GM12878 (cell line): ENCODE results near the gene TYROBP. TPM values are rescaled to one million over a fixed set of nuclear protein-coding genes. Genes with fewer than 3 reads are reported as not detected.

Experiments used
- ATAC-seq: fragments of 200-7000 bp; cut with Tn5 transposase; 3 replicates; pipeline ENCODE4 v1.9.1; 2020; ENCODE audit warnings: mild to moderate bottlenecking, moderate library complexity
- BruUV-seq: library from RNA; stranded (reverse); fragments of 400-500 nt; replicated peaks from 2 replicates; lab custom pipeline; 2021; lab: Mats Ljungman, UMichigan
- CTCF ChIA-PET: fragments of 300-600 bp; sonication (Branson Sonifier 250); formaldehyde crosslinking; extraction: SDS; loops from one replicate; lab custom pipeline; 2021; ENCODE audit warnings: inconsistent platforms; lab: Yijun Ruan, JAX
- POLR2A ChIA-PET: fragments of 350-600 bp; formaldehyde crosslinking; extraction: SDS; loops from one replicate; lab custom pipeline; 2021; ENCODE audit warnings: inconsistent platforms; lab: Charles Lee
- RAD21 ChIA-PET: fragments of 300-600 bp; sonication (Branson Sonifier 250); formaldehyde crosslinking; loops from one replicate; lab custom pipeline; 2023; ENCODE audit warnings: antibody characterized with exemption; ENCODE audit not compliant: unreplicated experiment; lab: Charles Lee
- SMC1A ChIA-PET: fragments of 300-600 bp; sonication (Branson Sonifier 250); formaldehyde crosslinking; loops from one replicate; lab custom pipeline; 2023; ENCODE audit not compliant: unreplicated experiment, uncharacterized antibody; lab: Charles Lee
- DNase-seq: peaks from one replicate; pipeline ENCODE4 v3.0.0-alpha.2; 2011; ENCODE audit warnings: low read depth, low spot score
- FAIRE-seq: peaks from 3 replicates; lab custom pipeline; 2011; peaks lifted over from hg19 to GRCh38; lab: Jason Lieb, UNC
- H2AFZ ChIP-seq: 2 replicates; pipeline ENCODE4 v1.6.0; 2011; ENCODE audit warnings: low read depth, low read length, control low read depth; ENCODE audit not compliant: control insufficient read depth
- H3K27ac ChIP-seq: 2 replicates; pipeline ENCODE4 v1.5.1; 2011; ENCODE audit warnings: control low read depth; ENCODE audit not compliant: control insufficient read depth, insufficient read depth
- H3K27me3 ChIP-seq, 2 experiments: replicated peaks in 1 of 2; 2 replicates each; pipeline versions ENCODE4 v1.6.0 to v1.6.1; 2011; ENCODE audit warnings: low read length in 1 of 2; ENCODE audit not compliant: control insufficient read depth in 2 of 2, insufficient read depth in 2 of 2
- H3K36me3 ChIP-seq, 2 experiments: 2 replicates each; pipeline ENCODE4 v1.5.1; 2011; ENCODE audit warnings: low read length in 1 of 2; ENCODE audit not compliant: control insufficient read depth in 2 of 2, insufficient read depth in 2 of 2
- H3K4me1 ChIP-seq: 2 replicates; pipeline ENCODE4 v1.6.1; 2011; ENCODE audit warnings: mild to moderate bottlenecking, low read length, moderate library complexity, mixed read lengths; ENCODE audit not compliant: control insufficient read depth, insufficient read depth
- H3K4me2 ChIP-seq: 2 replicates; pipeline ENCODE4 v1.6.0; 2011; ENCODE audit warnings: control low read depth; ENCODE audit not compliant: control insufficient read depth, insufficient read depth
- H3K4me3 ChIP-seq: fragments of 200-600 bp; sonication (generic); 2 replicates; pipeline ENCODE4 v1.5.1; 2016
- H3K79me2 ChIP-seq: 2 replicates; pipeline ENCODE4 v1.6.0; 2011; ENCODE audit warnings: low read length; ENCODE audit not compliant: control insufficient read depth, insufficient read depth
- H3K9ac ChIP-seq: 2 replicates; pipeline ENCODE4 v1.8.0; 2011; ENCODE audit warnings: low read length, control low read depth, mixed read lengths; ENCODE audit not compliant: control insufficient read depth, insufficient read depth
- H3K9me3 ChIP-seq: replicated peaks from 3 replicates; pipeline ENCODE4 v1.5.1; 2011; ENCODE audit warnings: mild to moderate bottlenecking, low read length; ENCODE audit not compliant: control insufficient read depth, insufficient read depth
- H4K20me1 ChIP-seq: 2 replicates; pipeline ENCODE4 v1.6.0; 2011; ENCODE audit not compliant: control insufficient read depth, insufficient read depth
- BACH1 ChIP-seq: fragments of 450-650 bp; IDR thresholded peaks from 2 replicates; pipeline ENCODE4 v1.6.1; 2017; ENCODE audit warnings: mild to moderate bottlenecking, borderline replicate concordance
- BCLAF1 ChIP-seq: fragments of 450-650 bp; IDR thresholded peaks from 2 replicates; pipeline ENCODE4 v1.6.1; 2017; ENCODE audit warnings: antibody characterized with exemption, mild to moderate bottlenecking, moderate library complexity
- GATAD2B ChIP-seq: fragments of 450-650 bp; conservative IDR thresholded peaks from 2 replicates; pipeline ENCODE4 v1.6.1; 2017; ENCODE audit warnings: low read depth, mild to moderate bottlenecking, moderate library complexity
- HDGF ChIP-seq: fragments of 450-650 bp; IDR thresholded peaks from 2 replicates; pipeline ENCODE4 v1.6.1; 2016; ENCODE audit warnings: antibody characterized with exemption
- MTA2 ChIP-seq: fragments of 450-650 bp; IDR thresholded peaks from 2 replicates; pipeline ENCODE4 v1.6.1; 2016; ENCODE audit warnings: low read depth, mild to moderate bottlenecking, moderate library complexity
- POLR2AphosphoS5 ChIP-seq: IDR thresholded peaks from 2 replicates; pipeline ENCODE4 v1.6.1; 2011; ENCODE audit warnings: mild to moderate bottlenecking, low read length, inconsistent platforms
- RFX5 ChIP-seq: IDR thresholded peaks from 2 replicates; pipeline ENCODE4 v1.6.1; 2011; ENCODE audit warnings: low read depth, low read length, improper control_type of control experiment
- TAF1 ChIP-seq: IDR thresholded peaks from 2 replicates; pipeline ENCODE4 v1.6.1; 2011; ENCODE audit warnings: mild to moderate bottlenecking, low read depth, low read length, borderline replicate concordance
- TCF3 ChIP-seq: IDR thresholded peaks from 2 replicates; pipeline ENCODE4 v1.6.1; 2012; ENCODE audit warnings: low read depth, mild to moderate bottlenecking, low read length, borderline replicate concordance; ENCODE audit not compliant: insufficient read depth
- ZBED1 ChIP-seq: IDR thresholded peaks from 2 replicates; pipeline ENCODE4 v1.6.1; 2016; ENCODE audit warnings: borderline replicate concordance
- ZNF622 ChIP-seq: fragments of 450-650 bp; IDR thresholded peaks from 2 replicates; pipeline ENCODE4 v1.6.1; 2017; ENCODE audit warnings: mild to moderate bottlenecking, inconsistent platforms
- WGBS: methylation state at CpG from one replicate; pipeline ENCODE4 v1.1.6; 2016; ENCODE audit warnings: low lambda C conversion rate; ENCODE audit not compliant: insufficient replicate concordance, insufficient coverage; ENCODE audit errors: missing lambda C conversion rate; 5-methylcytosine and 5-hydroxymethylcytosine counted together
- in situ Hi-C: fragments of 300-500 bp; cut with MboI; formaldehyde crosslinking; loops from 9 replicates; pipeline ENCODE4 v1.14.3; 2018; ENCODE audit warnings: mixed read lengths
- intact Hi-C: fragments of 100-400 bp; cut with micrococcal nuclease; formaldehyde crosslinking; loops from one replicate; pipeline ENCODE4 v1.14.2; 2022; ENCODE audit not compliant: unreplicated experiment
- polyA plus RNA-seq, 11 experiments: library from polyadenylated mRNA; depleted of rRNA in 4 of 11; unstranded in 6 of 11; stranded (reverse) in 5 of 11; fragments of >200 nt; fragmentation: Nextera tagmentation in 4 of 11; fragmentation: Illumina TruSeq in 1 of 11; extraction: Ambion mirVana in 4 of 11; extraction: Trizol in 1 of 11; gene quantifications; 1 replicate in 1 of 11; 2 replicates in 10 of 11; pipeline versions ENCODE4 v1.2.1 to v1.2.3, GENCODE V29; 2011 to 2016; ENCODE audit warnings: inconsistent platforms in 2 of 11, missing spikeins in 2 of 11, low read depth in 1 of 11
- total RNA-seq, 4 experiments: library from RNA; depleted of rRNA in 3 of 4; stranded (reverse); fragments of >200 nt in 3 of 4; fragmentation: Illumina TruSeq in 1 of 4; extraction: Trizol in 1 of 4; gene quantifications; 2 replicates each; pipeline versions ENCODE4 v1.2.1 to v1.2.3, GENCODE V29; 2013 to 2021
- TF ChIP-seq, protein P1 (sequence below): IDR thresholded peaks from 2 replicates; pipeline ENCODE4 v1.6.1; 2011; ENCODE audit warnings: low read depth, low read length, improper control_type of control experiment, borderline replicate concordance
- TF ChIP-seq, protein P2 (sequence below): fragments of 450-650 bp; IDR thresholded peaks from 2 replicates; pipeline ENCODE4 v1.6.1; 2017; ENCODE audit warnings: mild to moderate bottlenecking, low read depth, inconsistent platforms; ENCODE audit not compliant: poor library complexity, severe bottlenecking
- TF ChIP-seq, protein P3 (sequence below): IDR thresholded peaks from 2 replicates; pipeline ENCODE4 v1.6.1; 2011; ENCODE audit warnings: low read depth, mild to moderate bottlenecking, low read length, moderate library complexity, borderline replicate concordance; ENCODE audit errors: extremely low read depth

TYROBP gene
- total and polyA plus RNA-seq, 10 of the 15 experiments (the other 5 are each of a cell fraction or from before 2014, with no cell fraction given) = 0.33 to 2.4 (median 0.58) TPM; not detected in 2

GRCh38 chr19:35885225-35885738, 22.8 kb downstream of the TYROBP start (continued):
- TF ChIP-seq, protein P1, sequence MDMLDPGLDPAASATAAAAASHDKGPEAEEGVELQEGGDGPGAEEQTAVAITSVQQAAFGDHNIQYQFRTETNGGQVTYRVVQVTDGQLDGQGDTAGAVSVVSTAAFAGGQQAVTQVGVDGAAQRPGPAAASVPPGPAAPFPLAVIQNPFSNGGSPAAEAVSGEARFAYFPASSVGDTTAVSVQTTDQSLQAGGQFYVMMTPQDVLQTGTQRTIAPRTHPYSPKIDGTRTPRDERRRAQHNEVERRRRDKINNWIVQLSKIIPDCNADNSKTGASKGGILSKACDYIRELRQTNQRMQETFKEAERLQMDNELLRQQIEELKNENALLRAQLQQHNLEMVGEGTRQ = no peak
- TF ChIP-seq, protein P2, sequence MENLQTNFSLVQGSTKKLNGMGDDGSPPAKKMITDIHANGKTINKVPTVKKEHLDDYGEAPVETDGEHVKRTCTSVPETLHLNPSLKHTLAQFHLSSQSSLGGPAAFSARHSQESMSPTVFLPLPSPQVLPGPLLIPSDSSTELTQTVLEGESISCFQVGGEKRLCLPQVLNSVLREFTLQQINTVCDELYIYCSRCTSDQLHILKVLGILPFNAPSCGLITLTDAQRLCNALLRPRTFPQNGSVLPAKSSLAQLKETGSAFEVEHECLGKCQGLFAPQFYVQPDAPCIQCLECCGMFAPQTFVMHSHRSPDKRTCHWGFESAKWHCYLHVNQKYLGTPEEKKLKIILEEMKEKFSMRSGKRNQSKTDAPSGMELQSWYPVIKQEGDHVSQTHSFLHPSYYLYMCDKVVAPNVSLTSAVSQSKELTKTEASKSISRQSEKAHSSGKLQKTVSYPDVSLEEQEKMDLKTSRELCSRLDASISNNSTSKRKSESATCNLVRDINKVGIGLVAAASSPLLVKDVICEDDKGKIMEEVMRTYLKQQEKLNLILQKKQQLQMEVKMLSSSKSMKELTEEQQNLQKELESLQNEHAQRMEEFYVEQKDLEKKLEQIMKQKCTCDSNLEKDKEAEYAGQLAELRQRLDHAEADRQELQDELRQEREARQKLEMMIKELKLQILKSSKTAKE = no peak

DNA sequence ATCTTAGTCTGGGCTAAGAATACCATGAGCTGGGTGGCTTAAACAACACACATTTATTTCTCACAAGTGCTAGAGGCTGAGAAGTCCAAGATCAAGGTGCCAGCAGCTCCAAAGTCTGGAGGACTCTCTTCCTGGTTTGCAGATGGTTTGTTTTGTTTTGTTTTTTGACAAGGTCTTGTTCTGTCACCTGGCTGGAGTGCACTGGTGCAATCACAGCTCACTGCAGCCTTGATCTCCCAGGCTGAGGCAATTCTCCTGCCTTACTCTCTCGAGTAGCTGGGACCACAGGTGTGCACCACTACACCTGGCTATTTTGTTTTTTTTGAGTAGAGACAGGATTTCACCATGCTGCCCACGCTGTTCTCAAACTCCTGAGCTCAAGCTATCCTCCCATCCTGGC, 24.2 kb downstream of the TYROBP start:
- no peaks in the 10 kb centered on the region for H3K27me3 ChIP-seq
- H2AFZ ChIP-seq = no peak overlapping the region
- no peaks in the 10 kb centered on the region for H3K9me3 ChIP-seq
- ChIA-PET POLR2A (interaction anchor here (0.7 to 2.9 kb wide), 6 partner anchors 9 to 189 kb away, joined by 3 to 12 read pairs (median 4); no protein-coding TSS in a partner anchor), SMC1A (interaction anchor here (0.5 to 6.7 kb wide), 9 partner anchors 8 to 189 kb away, joined by 3 to 90 read pairs (median 5); partner anchors contain the start of gene NFKBID), CTCF (interaction anchor here (1.1 to 9.6 kb wide), 8 partner anchors 9 to 191 kb away, joined by 3 to 145 read pairs (median 9); no protein-coding TSS in a partner anchor), RAD21 (interaction anchor here (0.5 to 7.3 kb wide), 8 partner anchors 10 to 136 kb away, joined by 3 to 107 read pairs (median 4); partner anchors contain the start of genes ALKBH6 and LIN37)
- ATAC-seq (no peak), DNase-seq (no peak), FAIRE-seq (no peak)
- TF ChIP-seq TAF1 = no peak
- no peak for TF ChIP-seq ZBED1
- TF ChIP-seq TCF3 = no peak
- TF ChIP-seq HDGF = no peak
- TF ChIP-seq GATAD2B = no peak
- TF ChIP-seq, protein P3, sequence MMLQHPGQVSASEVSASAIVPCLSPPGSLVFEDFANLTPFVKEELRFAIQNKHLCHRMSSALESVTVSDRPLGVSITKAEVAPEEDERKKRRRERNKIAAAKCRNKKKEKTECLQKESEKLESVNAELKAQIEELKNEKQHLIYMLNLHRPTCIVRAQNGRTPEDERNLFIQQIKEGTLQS = no peak
- no peak for TF ChIP-seq MTA2
- no peak for TF ChIP-seq ZNF622
- no peak for TF ChIP-seq BCLAF1
- no peak for TF ChIP-seq BACH1
- TF ChIP-seq RFX5 = no peak
- TF ChIP-seq POLR2AphosphoS5 = no peak
- no peaks in the 10 kb centered on the region for H3K79me2 ChIP-seq
- H3K4me1 ChIP-seq = no peaks in the 10 kb centered on the region
- H3K9ac ChIP-seq = no peak overlapping the region
- H3K36me3 ChIP-seq = peaks cover 7 to 8% of the 10 kb centered on the region in 2 experiments
- H4K20me1 ChIP-seq = peaks cover 3% of the 10 kb centered on the region; the same call in 1 of the 2 replicates
- in situ Hi-C loops (no loop called here), intact Hi-C loops (loop anchor here (5.0 kb wide), 1 partner anchor 192 kb away; no protein-coding TSS in a partner anchor)
- 0% methylated on average over 2 of the region's 2 CpGs for WGBS
- H3K27ac ChIP-seq = no peak overlapping the region
- H3K4me3 ChIP-seq = no peak overlapping the region
- no peak overlapping the region for H3K4me2 ChIP-seq
- no TSS peak for BruUV-seq
